Measurements from ENCODE around the gene AFG1L.

The AFG1L gene

GRCh38 chr6:108451816-108452215 is 157.0 kb downstream of the AFG1L start:
- Histone ChIP-seq H3K9ac (ENCODE audit: low read length) (no peak overlapping the region), H3K4me1 (ENCODE audit: low read length) (peaks cover 9% of the 10 kb centered on the region), H2AFZ (ENCODE audit: low read depth, low read length) (no peak overlapping the region), H3K27ac (ENCODE audit: low read length) (no peak overlapping the region), H3K79me2 (ENCODE audit: low read length) (no peaks in the 10 kb centered on the region), H4K20me1 (ENCODE audit: insufficient read depth, low read length) (peaks cover 4% of the 10 kb centered on the region; the same call in 1 of the 2 replicates), H3K36me3 (replicated peaks; ENCODE audit: low read depth, low read length) (no peaks in the 10 kb centered on the region), H3K4me2 (ENCODE audit: low read length) (no peak overlapping the region), H3K4me3 (ENCODE audit: low read length) (no peak overlapping the region), H3K27me3 (ENCODE audit: low read depth, low read length) (peaks cover 21% of the 10 kb centered on the region), H3K9me3 (ENCODE audit: insufficient read depth, low read length) (no peaks in the 10 kb centered on the region)
- TF ChIP-seq, protein P1, sequence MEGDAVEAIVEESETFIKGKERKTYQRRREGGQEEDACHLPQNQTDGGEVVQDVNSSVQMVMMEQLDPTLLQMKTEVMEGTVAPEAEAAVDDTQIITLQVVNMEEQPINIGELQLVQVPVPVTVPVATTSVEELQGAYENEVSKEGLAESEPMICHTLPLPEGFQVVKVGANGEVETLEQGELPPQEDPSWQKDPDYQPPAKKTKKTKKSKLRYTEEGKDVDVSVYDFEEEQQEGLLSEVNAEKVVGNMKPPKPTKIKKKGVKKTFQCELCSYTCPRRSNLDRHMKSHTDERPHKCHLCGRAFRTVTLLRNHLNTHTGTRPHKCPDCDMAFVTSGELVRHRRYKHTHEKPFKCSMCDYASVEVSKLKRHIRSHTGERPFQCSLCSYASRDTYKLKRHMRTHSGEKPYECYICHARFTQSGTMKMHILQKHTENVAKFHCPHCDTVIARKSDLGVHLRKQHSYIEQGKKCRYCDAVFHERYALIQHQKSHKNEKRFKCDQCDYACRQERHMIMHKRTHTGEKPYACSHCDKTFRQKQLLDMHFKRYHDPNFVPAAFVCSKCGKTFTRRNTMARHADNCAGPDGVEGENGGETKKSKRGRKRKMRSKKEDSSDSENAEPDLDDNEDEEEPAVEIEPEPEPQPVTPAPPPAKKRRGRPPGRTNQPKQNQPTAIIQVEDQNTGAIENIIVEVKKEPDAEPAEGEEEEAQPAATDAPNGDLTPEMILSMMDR (IDR thresholded peaks at IDR 0.05; ENCODE audit: low read depth, low read length): no peak
- TF ChIP-seq EZH2phosphoT487 (IDR thresholded peaks at IDR 0.05; ENCODE audit: low read depth): no peak

GRCh38 chr6:108452711-108453195 is 157.9 kb downstream of the AFG1L start:
- peaks cover 11% of the 10 kb centered on the region for H3K27me3 ChIP-seq (ENCODE audit: low read depth, low read length)
- H2AFZ ChIP-seq (ENCODE audit: low read depth, low read length): no peak overlapping the region
- H3K36me3 ChIP-seq (replicated peaks; ENCODE audit: low read depth, low read length): no peaks in the 10 kb centered on the region
- H3K4me1 ChIP-seq (ENCODE audit: low read length): peaks cover 9% of the 10 kb centered on the region
- H3K9ac ChIP-seq (ENCODE audit: low read length): no peak overlapping the region
- no peak overlapping the region for H3K27ac ChIP-seq (ENCODE audit: low read length)
- H3K9me3 ChIP-seq (ENCODE audit: insufficient read depth, low read length): no peaks in the 10 kb centered on the region
- H4K20me1 ChIP-seq (ENCODE audit: insufficient read depth, low read length): peaks cover 3% of the 10 kb centered on the region; the same call in 1 of the 2 replicates
- TF ChIP-seq EZH2phosphoT487 (IDR thresholded peaks at IDR 0.05; ENCODE audit: low read depth): no peak
- TF ChIP-seq, protein P1 (IDR thresholded peaks at IDR 0.05; ENCODE audit: low read depth, low read length): no peak
- no peak overlapping the region for H3K4me2 ChIP-seq (ENCODE audit: low read length)
- H3K79me2 ChIP-seq (ENCODE audit: low read length): no peaks in the 10 kb centered on the region
- no peak overlapping the region for H3K4me3 ChIP-seq (ENCODE audit: low read length)

GRCh38 chr6:108453601-108454185 is 158.8 kb downstream of the AFG1L start:
- Histone ChIP-seq H3K36me3 (replicated peaks; ENCODE audit: low read depth, low read length) (no peaks in the 10 kb centered on the region), H3K4me3 (ENCODE audit: low read length) (no peak overlapping the region), H2AFZ (ENCODE audit: low read depth, low read length) (no peak overlapping the region), H3K4me2 (ENCODE audit: low read length) (no peak overlapping the region; the same call in 1 of the 2 replicates), H3K79me2 (ENCODE audit: low read length) (no peaks in the 10 kb centered on the region), H3K9me3 (ENCODE audit: insufficient read depth, low read length) (no peaks in the 10 kb centered on the region), H3K9ac (ENCODE audit: low read length) (no peak overlapping the region), H4K20me1 (ENCODE audit: insufficient read depth, low read length) (no peaks in the 10 kb centered on the region), H3K27me3 (ENCODE audit: low read depth, low read length) (peaks cover 4% of the 10 kb centered on the region; the same call in 1 of the 2 replicates), H3K4me1 (ENCODE audit: low read length) (peaks cover 9% of the 10 kb centered on the region), H3K27ac (ENCODE audit: low read length) (no peak overlapping the region)
- no peak for TF ChIP-seq EZH2phosphoT487 (IDR thresholded peaks at IDR 0.05; ENCODE audit: low read depth)
- TF ChIP-seq, protein P1 (IDR thresholded peaks at IDR 0.05; ENCODE audit: low read depth, low read length): peak; percentile 33

DNA sequence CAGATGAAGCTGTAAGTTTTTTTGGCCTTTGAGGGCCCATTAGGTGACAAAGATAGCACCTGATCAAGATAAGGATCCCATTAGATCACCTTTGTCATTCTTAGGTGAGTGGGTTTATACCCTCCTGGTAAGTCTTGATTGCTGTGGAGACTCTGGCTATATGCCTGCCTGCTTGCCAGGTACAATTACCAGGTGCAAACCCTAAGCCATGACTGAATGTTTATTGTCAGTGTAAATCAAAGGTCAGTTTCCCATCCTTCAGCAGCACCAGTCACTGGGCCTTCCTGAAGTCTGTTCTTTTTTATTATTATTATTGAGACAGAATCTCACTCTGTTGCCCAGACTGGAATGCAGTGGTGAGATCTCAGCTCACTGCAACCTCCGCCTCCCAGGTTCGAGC is 159.5 kb downstream of the AFG1L start:
- Histone ChIP-seq H3K27me3 (ENCODE audit: low read depth, low read length) (peaks cover 3% of the 10 kb centered on the region; the same call in 1 of the 2 replicates), H3K9me3 (ENCODE audit: insufficient read depth, low read length) (no peaks in the 10 kb centered on the region), H3K27ac (ENCODE audit: low read length) (no peak overlapping the region), H3K9ac (ENCODE audit: low read length) (no peak overlapping the region), H2AFZ (ENCODE audit: low read depth, low read length) (no peak overlapping the region), H3K4me2 (ENCODE audit: low read length) (no peak overlapping the region), H3K79me2 (ENCODE audit: low read length) (no peaks in the 10 kb centered on the region), H4K20me1 (ENCODE audit: insufficient read depth, low read length) (no peaks in the 10 kb centered on the region), H3K4me3 (ENCODE audit: low read length) (no peak overlapping the region), H3K4me1 (ENCODE audit: low read length) (peaks cover 9% of the 10 kb centered on the region), H3K36me3 (replicated peaks; ENCODE audit: low read depth, low read length) (no peaks in the 10 kb centered on the region)
- TF ChIP-seq, protein P1 (IDR thresholded peaks at IDR 0.05; ENCODE audit: low read depth, low read length): no peak
- no peak for TF ChIP-seq EZH2phosphoT487 (IDR thresholded peaks at IDR 0.05; ENCODE audit: low read depth)

Measured in OCI-LY3 (cell line).